ENCODE measurements around the gene SUMO1.

The SUMO1 gene

DNA sequence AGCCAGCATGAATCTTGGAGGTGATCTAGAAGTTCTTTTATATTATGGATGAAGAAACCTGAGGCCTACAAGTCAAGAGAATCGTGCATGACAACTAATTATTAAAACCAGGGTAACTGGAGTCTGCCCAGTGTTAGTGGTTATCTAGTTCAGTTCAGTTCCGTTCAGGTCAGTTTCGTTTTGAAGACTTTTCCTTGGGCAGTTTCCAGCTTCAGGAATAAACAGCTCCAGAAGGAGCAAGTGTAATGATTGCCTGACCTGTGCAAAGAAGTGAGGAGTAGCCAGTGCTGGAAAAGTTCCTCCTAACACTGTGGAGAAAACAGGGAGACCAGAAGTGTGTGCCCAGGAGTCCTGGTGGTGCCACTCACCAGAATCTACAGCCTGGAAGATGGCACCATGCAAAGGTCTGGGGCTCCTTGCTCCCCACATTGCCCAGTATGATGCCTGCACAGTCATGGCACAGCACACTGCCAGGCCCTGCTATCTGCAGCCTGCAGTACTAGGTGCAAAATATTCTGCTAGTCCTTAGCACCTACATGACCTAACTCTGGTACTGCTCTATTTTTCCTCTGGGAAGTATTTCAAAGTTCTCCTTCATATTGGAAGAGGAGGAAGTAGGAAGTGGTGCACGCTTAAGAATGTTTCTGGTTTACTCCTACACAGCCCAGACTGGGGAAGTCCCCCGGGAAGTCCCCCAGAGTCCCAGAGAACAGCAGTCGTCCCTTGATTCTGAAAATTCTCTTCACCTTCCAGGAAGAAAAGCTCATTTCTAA is 65.8 kb downstream of the SUMO1 start:
- peak overlapping the region in 1 of 2 donors; percentile 25 for H3K4me3 ChIP-seq (ENCODE audit: low read depth in 1 of 2, low read length in 2 of 2)
- H3K27ac ChIP-seq (ENCODE audit: low read depth, low read length): no peak overlapping the region

DNA sequence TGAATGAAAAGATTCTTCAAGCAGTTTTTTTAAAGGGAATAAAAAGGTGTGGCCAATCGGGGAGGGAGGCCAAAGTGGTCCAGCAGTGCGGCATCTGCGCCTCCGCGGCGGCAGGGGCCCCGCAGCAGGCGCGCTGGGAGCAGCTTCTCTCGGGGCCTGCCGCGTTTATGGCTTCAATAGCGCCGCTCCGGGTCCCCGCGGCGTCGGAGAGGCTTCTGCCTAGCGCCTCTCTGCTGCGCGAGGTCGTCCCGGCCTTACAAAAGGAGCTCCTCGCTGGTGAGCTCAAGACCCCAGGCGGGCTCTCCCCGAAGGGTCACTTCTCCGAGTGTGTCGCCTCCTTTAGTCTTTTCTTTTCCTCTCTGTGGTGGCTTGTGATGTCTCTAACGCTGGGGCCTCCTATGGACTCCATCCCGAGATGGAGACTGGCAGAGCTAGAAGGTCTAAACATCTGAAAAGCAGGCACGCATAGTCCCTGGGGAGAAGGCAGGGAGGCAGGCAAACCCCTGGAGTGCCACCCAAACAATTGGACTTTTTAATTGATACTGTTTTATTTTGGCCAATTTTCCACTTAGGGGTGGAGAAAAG is 67.1 kb downstream of the SUMO1 start:
- H3K27me3 ChIP-seq (ENCODE audit: control insufficient read depth in 1 of 2, insufficient read depth in 2 of 2, low read length in 2 of 2): no peaks in the 10 kb centered on the region
- peaks cover 10 to 13% of the 10 kb centered on the region in 2 donors for H3K4me1 ChIP-seq (ENCODE audit: control insufficient read depth in 1 of 2, insufficient read depth in 2 of 2, low read length in 2 of 2)
- peak overlapping the region in 1 of 2 donors; percentile 17 for H3K4me3 ChIP-seq (ENCODE audit: low read depth in 1 of 2, low read length in 2 of 2)
- H3K9ac ChIP-seq (ENCODE audit: low read depth in 1 of 2, low read length in 2 of 2): no peak overlapping the region
- H3K9me3 ChIP-seq (ENCODE audit: control insufficient read depth in 1 of 2, low read length in 2 of 2): no peaks in the 10 kb centered on the region
- H3K27ac ChIP-seq (ENCODE audit: low read depth, low read length): no peak overlapping the region
- H3K36me3 ChIP-seq (ENCODE audit: control insufficient read depth in 1 of 2, insufficient read depth in 2 of 2, low read length in 2 of 2): no peaks in the 10 kb centered on the region

More for the DNA sequence above, 65.8 kb downstream of the SUMO1 start:
- H3K9me3 ChIP-seq (ENCODE audit: control insufficient read depth in 1 of 2, low read length in 2 of 2): no peaks in the 10 kb centered on the region
- no peak overlapping the region for H3K9ac ChIP-seq (ENCODE audit: low read depth in 1 of 2, low read length in 2 of 2)
- no peaks in the 10 kb centered on the region for H3K36me3 ChIP-seq (ENCODE audit: control insufficient read depth in 1 of 2, insufficient read depth in 2 of 2, low read length in 2 of 2)
- H3K27me3 ChIP-seq (ENCODE audit: control insufficient read depth in 1 of 2, insufficient read depth in 2 of 2, low read length in 2 of 2): no peaks in the 10 kb centered on the region
- H3K4me1 ChIP-seq (ENCODE audit: control insufficient read depth in 1 of 2, insufficient read depth in 2 of 2, low read length in 2 of 2): peaks cover 10 to 13% of the 10 kb centered on the region in 2 donors

DNA sequence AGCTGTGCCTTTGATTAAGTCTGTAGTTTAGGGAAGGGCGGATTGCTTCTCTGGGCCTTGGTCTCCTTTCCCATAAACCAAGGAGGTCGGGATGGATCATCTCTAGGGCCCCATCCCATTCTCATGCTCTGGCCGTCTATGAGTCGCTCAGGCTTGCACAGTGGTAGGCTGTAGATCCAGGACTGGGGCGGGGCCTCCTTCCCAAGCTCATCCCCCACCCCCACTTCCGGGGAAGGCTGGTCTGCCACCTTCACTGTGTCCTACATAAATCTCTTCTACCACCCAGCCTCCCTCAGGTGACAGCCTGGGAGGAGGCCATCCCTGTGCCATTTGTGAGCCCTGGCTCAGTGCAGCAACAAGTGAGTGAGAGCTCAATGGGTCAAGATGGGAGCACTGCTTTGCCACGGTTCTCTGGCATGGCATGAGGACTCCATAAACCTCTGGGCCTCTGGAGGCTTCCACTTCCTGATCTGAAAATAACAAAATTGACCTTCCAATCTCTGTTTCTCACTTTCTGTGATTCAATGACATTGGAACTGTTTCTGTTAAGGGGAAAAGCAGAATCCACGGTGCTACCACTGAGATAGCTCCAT is 68.5 kb downstream of the SUMO1 start:
- Histone ChIP-seq H3K36me3 (ENCODE audit: control insufficient read depth in 1 of 2, insufficient read depth in 2 of 2, low read length in 2 of 2) (no peaks in the 10 kb centered on the region), H3K9me3 (ENCODE audit: control insufficient read depth in 1 of 2, low read length in 2 of 2) (no peaks in the 10 kb centered on the region), H3K9ac (ENCODE audit: low read depth in 1 of 2, low read length in 2 of 2) (no peak overlapping the region), H3K4me1 (ENCODE audit: control insufficient read depth in 1 of 2, insufficient read depth in 2 of 2, low read length in 2 of 2) (peaks cover 10 to 13% of the 10 kb centered on the region in 2 donors), H3K27me3 (ENCODE audit: control insufficient read depth in 1 of 2, insufficient read depth in 2 of 2, low read length in 2 of 2) (no peaks in the 10 kb centered on the region), H3K4me3 (ENCODE audit: low read depth in 1 of 2, low read length in 2 of 2) (no peak overlapping the region), H3K27ac (ENCODE audit: low read depth, low read length) (no peak overlapping the region)

DNA sequence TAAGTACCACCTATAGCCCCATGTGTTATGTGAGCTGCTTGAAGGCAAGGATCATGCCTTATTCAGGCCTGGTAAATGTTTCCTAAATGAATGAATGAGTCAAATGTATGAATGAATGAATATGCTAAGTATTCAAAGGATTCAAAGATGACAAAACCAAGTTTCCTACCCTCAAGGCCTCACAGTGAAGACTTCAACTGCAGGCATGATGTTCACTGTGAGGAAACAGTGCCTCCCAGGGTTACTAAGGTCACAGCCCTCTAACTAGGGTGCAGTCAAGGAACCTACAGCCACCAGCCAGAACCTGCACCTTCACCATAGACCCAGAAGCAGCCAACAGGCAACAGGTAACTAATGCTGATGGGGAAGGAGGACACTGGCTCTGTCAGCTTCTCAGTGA is 69.3 kb downstream of the SUMO1 start:
- Histone ChIP-seq H3K36me3 (ENCODE audit: control insufficient read depth in 1 of 2, insufficient read depth in 2 of 2, low read length in 2 of 2) (no peaks in the 10 kb centered on the region), H3K4me1 (ENCODE audit: control insufficient read depth in 1 of 2, insufficient read depth in 2 of 2, low read length in 2 of 2) (peaks cover 10 to 17% of the 10 kb centered on the region in 2 donors), H3K9me3 (ENCODE audit: control insufficient read depth in 1 of 2, low read length in 2 of 2) (no peaks in the 10 kb centered on the region), H3K27me3 (ENCODE audit: control insufficient read depth in 1 of 2, insufficient read depth in 2 of 2, low read length in 2 of 2) (no peaks in the 10 kb centered on the region), H3K4me3 (ENCODE audit: low read depth in 1 of 2, low read length in 2 of 2) (no peak overlapping the region), H3K27ac (ENCODE audit: low read depth, low read length) (no peak overlapping the region), H3K9ac (ENCODE audit: low read depth in 1 of 2, low read length in 2 of 2) (no peak overlapping the region)

DNA sequence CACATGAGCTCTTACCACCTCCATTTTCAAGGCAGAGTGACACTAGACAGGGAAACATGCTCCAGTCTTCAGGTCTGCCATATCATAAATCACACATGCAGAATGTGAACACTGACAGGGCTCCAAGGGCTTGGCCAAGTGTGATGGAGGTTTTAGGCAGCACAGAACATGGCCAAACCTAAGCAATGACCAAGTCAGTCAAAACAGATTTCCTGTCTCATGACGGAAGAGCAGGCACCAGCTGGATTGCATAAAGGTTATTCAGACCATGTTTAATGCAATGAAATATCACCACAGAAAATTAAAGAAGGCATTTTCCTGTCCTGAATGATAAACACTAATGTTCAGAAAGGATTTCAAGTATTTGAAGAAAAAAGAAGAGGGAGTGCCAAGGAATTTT is 72.5 kb downstream of the SUMO1 start:
- Histone ChIP-seq H3K4me1 (ENCODE audit: control insufficient read depth in 1 of 2, insufficient read depth in 2 of 2, low read length in 2 of 2) (peaks cover 0 to 3% of the 10 kb centered on the region in 2 donors), H3K36me3 (ENCODE audit: control insufficient read depth in 1 of 2, insufficient read depth in 2 of 2, low read length in 2 of 2) (no peaks in the 10 kb centered on the region), H3K9me3 (ENCODE audit: control insufficient read depth in 1 of 2, low read length in 2 of 2) (no peaks in the 10 kb centered on the region), H3K4me3 (ENCODE audit: low read depth in 1 of 2, low read length in 2 of 2) (no peak overlapping the region), H3K27me3 (ENCODE audit: control insufficient read depth in 1 of 2, insufficient read depth in 2 of 2, low read length in 2 of 2) (no peaks in the 10 kb centered on the region), H3K9ac (ENCODE audit: low read depth in 1 of 2, low read length in 2 of 2) (no peak overlapping the region), H3K27ac (ENCODE audit: low read depth, low read length) (no peak overlapping the region)

DNA sequence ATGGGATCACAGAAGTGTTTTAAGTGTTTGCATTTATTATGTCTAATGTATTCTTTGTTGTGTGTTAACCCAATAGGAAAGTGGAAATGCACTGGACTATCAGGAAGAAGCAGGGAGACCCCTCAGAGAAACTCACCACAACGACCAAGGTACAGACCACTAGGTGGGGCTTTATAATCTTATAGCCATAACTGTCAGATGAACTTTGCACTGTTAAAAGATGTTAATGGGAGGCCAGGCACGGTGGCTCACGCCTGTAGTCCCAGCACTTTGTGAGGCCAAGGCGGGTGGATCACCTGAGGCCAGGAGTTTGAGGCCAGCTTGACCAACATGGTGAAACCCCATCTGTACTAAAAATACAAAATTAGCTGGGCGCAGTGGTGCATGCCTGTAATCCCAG is 73.2 kb downstream of the SUMO1 start:
- Histone ChIP-seq H3K9ac (ENCODE audit: low read depth in 1 of 2, low read length in 2 of 2) (no peak overlapping the region), H3K4me1 (ENCODE audit: control insufficient read depth in 1 of 2, insufficient read depth in 2 of 2, low read length in 2 of 2) (peaks cover 0 to 3% of the 10 kb centered on the region in 2 donors), H3K27ac (ENCODE audit: low read depth, low read length) (no peak overlapping the region)

DNA sequence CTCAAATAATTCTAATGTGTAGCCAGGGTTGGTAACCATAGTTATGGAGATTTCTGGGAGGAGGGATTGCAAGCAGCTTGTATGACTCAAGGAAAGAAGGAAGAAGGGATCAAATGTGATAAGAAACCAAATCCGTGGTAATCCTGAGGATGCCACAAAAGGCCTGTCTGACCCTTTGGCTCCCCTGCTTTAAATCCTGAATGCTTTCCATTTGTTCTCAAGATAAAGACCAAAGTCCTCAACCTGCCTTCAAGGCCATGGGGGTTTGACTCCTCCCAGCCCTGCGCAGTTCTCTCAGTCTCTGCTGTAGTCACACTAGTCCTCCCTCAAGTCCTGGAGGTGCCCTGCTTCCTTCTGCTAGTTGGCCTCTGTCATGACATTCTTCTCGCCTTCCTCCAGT is 74.0 kb downstream of the SUMO1 start:
- Histone ChIP-seq H3K27me3 (ENCODE audit: control insufficient read depth in 1 of 2, insufficient read depth in 2 of 2, low read length in 2 of 2) (no peaks in the 10 kb centered on the region), H3K9me3 (ENCODE audit: control insufficient read depth in 1 of 2, low read length in 2 of 2) (no peaks in the 10 kb centered on the region), H3K9ac (ENCODE audit: low read depth in 1 of 2, low read length in 2 of 2) (no peak overlapping the region), H3K27ac (ENCODE audit: low read depth, low read length) (no peak overlapping the region), H3K4me3 (ENCODE audit: low read depth in 1 of 2, low read length in 2 of 2) (no peak overlapping the region), H3K36me3 (ENCODE audit: control insufficient read depth in 1 of 2, insufficient read depth in 2 of 2, low read length in 2 of 2) (no peaks in the 10 kb centered on the region), H3K4me1 (ENCODE audit: control insufficient read depth in 1 of 2, insufficient read depth in 2 of 2, low read length in 2 of 2) (peaks cover 0 to 3% of the 10 kb centered on the region in 2 donors)

More for the DNA sequence above, 73.2 kb downstream of the SUMO1 start:
- H3K4me3 ChIP-seq (ENCODE audit: low read depth in 1 of 2, low read length in 2 of 2): no peak overlapping the region
- no peaks in the 10 kb centered on the region for H3K36me3 ChIP-seq (ENCODE audit: control insufficient read depth in 1 of 2, insufficient read depth in 2 of 2, low read length in 2 of 2)
- no peaks in the 10 kb centered on the region for H3K9me3 ChIP-seq (ENCODE audit: control insufficient read depth in 1 of 2, low read length in 2 of 2)
- H3K27me3 ChIP-seq (ENCODE audit: control insufficient read depth in 1 of 2, insufficient read depth in 2 of 2, low read length in 2 of 2): no peaks in the 10 kb centered on the region

DNA sequence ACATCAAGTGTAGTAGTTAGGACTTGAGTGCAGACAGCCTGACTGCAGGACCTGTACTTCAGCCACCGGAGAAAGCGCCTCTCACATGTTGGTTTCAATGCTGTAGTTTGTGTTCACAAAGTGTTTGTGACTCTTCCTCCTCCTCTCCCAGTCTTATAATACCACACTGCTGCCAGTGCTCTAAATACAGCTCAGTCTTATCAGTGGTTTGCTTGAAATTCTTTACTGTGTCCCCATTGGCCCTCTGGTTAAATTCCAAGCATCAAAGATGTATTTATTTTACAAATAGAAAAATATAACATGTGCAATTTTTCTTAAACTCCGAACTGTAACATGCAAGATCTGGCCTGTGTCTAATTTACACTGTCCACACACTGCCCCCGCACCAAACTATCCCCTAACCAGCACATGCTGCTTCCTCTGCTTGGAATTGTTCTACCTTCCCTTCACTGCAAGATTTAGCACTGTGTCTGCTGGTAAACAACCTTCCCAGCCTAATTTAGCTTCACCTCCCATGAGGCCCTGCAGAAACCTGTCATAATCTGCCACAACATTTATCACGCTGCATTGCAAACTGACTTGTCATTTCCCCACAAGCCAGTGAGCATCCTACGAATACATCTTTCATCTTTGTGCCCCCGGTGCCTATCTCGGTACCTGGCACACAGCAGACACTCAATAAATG is 77.1 kb downstream of the SUMO1 start:
- Histone ChIP-seq H3K4me1 (ENCODE audit: control insufficient read depth in 1 of 2, insufficient read depth in 2 of 2, low read length in 2 of 2) (peaks cover 0 to 3% of the 10 kb centered on the region in 2 donors), H3K9me3 (ENCODE audit: control insufficient read depth in 1 of 2, low read length in 2 of 2) (no peaks in the 10 kb centered on the region), H3K9ac (ENCODE audit: low read depth in 1 of 2, low read length in 2 of 2) (no peak overlapping the region), H3K36me3 (ENCODE audit: control insufficient read depth in 1 of 2, insufficient read depth in 2 of 2, low read length in 2 of 2) (no peaks in the 10 kb centered on the region), H3K27me3 (ENCODE audit: control insufficient read depth in 1 of 2, insufficient read depth in 2 of 2, low read length in 2 of 2) (no peaks in the 10 kb centered on the region), H3K27ac (ENCODE audit: low read depth, low read length) (no peak overlapping the region), H3K4me3 (ENCODE audit: low read depth in 1 of 2, low read length in 2 of 2) (no peak overlapping the region)

DNA sequence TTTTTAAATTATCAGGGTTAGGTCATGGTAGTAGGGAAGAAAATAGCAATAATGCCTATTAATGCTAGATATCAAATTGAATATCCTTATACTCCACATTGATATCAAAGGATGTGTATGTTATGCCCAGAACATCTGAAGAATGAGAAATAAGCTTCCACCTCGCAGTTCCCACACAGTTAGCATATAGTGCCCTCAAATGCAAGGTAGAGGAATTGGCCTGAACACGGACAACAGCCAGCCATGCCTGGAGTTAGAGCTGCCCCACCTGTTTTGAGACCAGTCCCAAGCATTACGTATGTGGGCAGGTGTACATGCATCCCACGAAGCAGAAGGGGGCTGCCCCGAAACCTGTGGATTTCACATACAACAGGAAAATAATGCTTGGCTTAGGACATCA is 79.6 kb downstream of the SUMO1 start:
- H3K27ac ChIP-seq (ENCODE audit: low read depth, low read length): no peak overlapping the region
- H3K9ac ChIP-seq (ENCODE audit: low read depth in 1 of 2, low read length in 2 of 2): no peak overlapping the region
- no peak overlapping the region for H3K4me3 ChIP-seq (ENCODE audit: low read depth in 1 of 2, low read length in 2 of 2)
- H3K36me3 ChIP-seq (ENCODE audit: control insufficient read depth in 1 of 2, insufficient read depth in 2 of 2, low read length in 2 of 2): no peaks in the 10 kb centered on the region
- no peaks in the 10 kb centered on the region for H3K4me1 ChIP-seq (ENCODE audit: control insufficient read depth in 1 of 2, insufficient read depth in 2 of 2, low read length in 2 of 2)
- H3K27me3 ChIP-seq (ENCODE audit: control insufficient read depth in 1 of 2, insufficient read depth in 2 of 2, low read length in 2 of 2): no peaks in the 10 kb centered on the region
- no peaks in the 10 kb centered on the region for H3K9me3 ChIP-seq (ENCODE audit: control insufficient read depth in 1 of 2, low read length in 2 of 2)

Data from duodenal mucosa (tissue), 2 donors.